ENCODE data around the gene MYO1A.
"Not testable (repeated sequence)": the region's sequence is repeated elsewhere in the genome, so short reads cannot be mapped to it uniquely, and the experiment has no call there.

The MYO1A gene

GRCh38 chr12:57079821-57080220 is 29.9 kb upstream of the MYO1A start:
- Histone ChIP-seq H3K4me3 (ENCODE audit: low read depth in 1 of 2, low read length in 2 of 2) (0 out of 4 replicates have a peak overlapping the region, but pooled peaks of 1 of the 2 experiments have one; percentile 53), H3K27ac (ENCODE audit: low read length) (peak overlapping the region; percentile 83), H3K9ac (ENCODE audit: low read depth, low read length) (peak overlapping the region; percentile 57), H3K27me3 (ENCODE audit: insufficient read depth, low read length, poor library complexity) (no peaks in the 10 kb centered on the region), H3K36me3 (ENCODE audit: insufficient read depth, low read length) (peaks cover 14% of the 10 kb centered on the region), H3K4me1 (ENCODE audit: insufficient read depth, low read length) (peaks cover 29% of the 10 kb centered on the region), H2AFZ (ENCODE audit: low read depth, low read length) (peak overlapping the region; percentile 23), H3K4me2 (ENCODE audit: insufficient read depth, low read length) (peak overlapping the region; percentile 62), H4K20me1 (ENCODE audit: insufficient read depth, low read length) (peaks cover 13% of the 10 kb centered on the region; the same call in 1 of the 2 replicates), H3K9me3 (ENCODE audit: insufficient read depth, low read length, severe bottlenecking) (no peaks in the 10 kb centered on the region), H3K79me2 (ENCODE audit: insufficient read depth, low read length) (peaks cover 34% of the 10 kb centered on the region)
- DNase-seq = no peak
- TF ChIP-seq CTCF (IDR thresholded peaks at IDR 0.05; ENCODE audit: borderline replicate concordance, extremely low read depth, low read length, poor library complexity, severe bottlenecking) = no peak
- TF ChIP-seq EZH2 (IDR thresholded peaks at IDR 0.05; ENCODE audit: borderline replicate concordance, low read depth, low read length, severe bottlenecking) = no peak
- no peak for ATAC-seq (ENCODE audit: insufficient read depth, low read depth)

GRCh38 chr12:57078519-57079404 is 28.8 kb upstream of the MYO1A start, which contains the start of gene NEMP1:
Gene NEMP1, minus strand, starts transcription at chr12:57078791. Its CDS starts 46 bp downstream, at chr12:57078745.
- no peaks in the 10 kb centered on the region for H3K9me3 ChIP-seq (ENCODE audit: insufficient read depth, low read length, severe bottlenecking)
- peaks cover 17% of the 10 kb centered on the region for H3K36me3 ChIP-seq (ENCODE audit: insufficient read depth, low read length)
- peak within 1 kb of the TSS; percentile 65 for H3K4me2 ChIP-seq (ENCODE audit: insufficient read depth, low read length)
- TF ChIP-seq CTCF (IDR thresholded peaks at IDR 0.05; ENCODE audit: borderline replicate concordance, extremely low read depth, low read length, poor library complexity, severe bottlenecking) = no peak
- no peak for TF ChIP-seq EZH2 (IDR thresholded peaks at IDR 0.05; ENCODE audit: borderline replicate concordance, low read depth, low read length, severe bottlenecking)
- ATAC-seq (ENCODE audit: insufficient read depth, low read depth) = peak; percentile 95
- no peaks in the 10 kb centered on the region for H3K27me3 ChIP-seq (ENCODE audit: insufficient read depth, low read length, poor library complexity)
- H3K79me2 ChIP-seq (ENCODE audit: insufficient read depth, low read length) = peaks cover 44% of the 10 kb centered on the region
- H3K9ac ChIP-seq (ENCODE audit: low read depth, low read length) = peak within 1 kb of the TSS; percentile 97
- peaks cover 32% of the 10 kb centered on the region for H3K4me1 ChIP-seq (ENCODE audit: insufficient read depth, low read length)
- peak within 1 kb of the TSS; percentile 97 for H3K27ac ChIP-seq (ENCODE audit: low read length)
- DNase-seq = peak; percentile 99
- peak within 1 kb of the TSS; percentile 75 for H2AFZ ChIP-seq (ENCODE audit: low read depth, low read length)
- H3K4me3 ChIP-seq (ENCODE audit: low read depth in 1 of 2, low read length in 2 of 2) = peak within 1 kb of the TSS; percentile 86 to 92
- H4K20me1 ChIP-seq (ENCODE audit: insufficient read depth, low read length) = peaks cover 21% of the 10 kb centered on the region; the same call in 1 of the 2 replicates

GRCh38 chr12:57073566-57074450 is 23.9 kb upstream of the MYO1A start:
- Histone ChIP-seq H3K36me3 (ENCODE audit: insufficient read depth, low read length) (peaks cover 57% of the 10 kb centered on the region), H3K79me2 (ENCODE audit: insufficient read depth, low read length) (peaks cover 60% of the 10 kb centered on the region), H3K4me1 (ENCODE audit: insufficient read depth, low read length) (peaks cover 22% of the 10 kb centered on the region; the same call in 1 of the 2 replicates), H4K20me1 (ENCODE audit: insufficient read depth, low read length) (peaks cover 21% of the 10 kb centered on the region; the same call in 1 of the 2 replicates)
- H3K9ac ChIP-seq (ENCODE audit: low read depth, low read length); DNase-seq; H3K27ac ChIP-seq (ENCODE audit: low read length); H3K4me3 ChIP-seq (ENCODE audit: low read depth in 1 of 2, low read length in 2 of 2); H3K27me3 ChIP-seq (ENCODE audit: insufficient read depth, low read length, poor library complexity); ATAC-seq (ENCODE audit: insufficient read depth, low read depth); H2AFZ ChIP-seq (ENCODE audit: low read depth, low read length); H3K9me3 ChIP-seq (ENCODE audit: insufficient read depth, low read length, severe bottlenecking); H3K4me2 ChIP-seq (ENCODE audit: insufficient read depth, low read length): not testable (repeated sequence)

Data from DND-41 (cell line).